ENCODE measurements around the gene MVB12B.

Gene MVB12B

GRCh38 chr9:126497660-126498275, 171.1 kb downstream of the MVB12B start:
- no peak for FAIRE-seq

DNA sequence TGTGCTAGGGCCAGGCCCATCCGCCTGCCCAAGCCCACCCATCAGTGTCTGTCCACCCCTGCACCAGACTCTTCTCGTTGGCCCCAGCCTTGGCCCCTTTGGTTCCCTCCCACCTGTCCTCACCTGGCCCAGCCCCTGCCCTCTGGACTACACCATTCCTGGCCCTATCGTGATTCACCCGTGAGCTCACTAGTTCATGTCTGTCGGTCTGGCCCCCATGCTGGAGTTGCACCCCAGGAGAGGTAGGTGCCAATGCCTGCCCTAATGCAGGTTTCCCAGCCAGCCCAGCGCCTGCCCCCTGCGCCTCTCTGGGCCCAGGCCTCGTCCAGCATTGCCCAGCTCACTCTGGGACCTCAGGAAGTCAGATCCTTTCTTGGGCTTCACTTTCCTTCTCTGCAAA, 171.7 kb downstream of the MVB12B start:
- FAIRE-seq = no peak

- FAIRE-seq = no peak
These were observed 172.6 kb downstream of the MVB12B start for GRCh38 chr9:126499005-126499910.

DNA sequence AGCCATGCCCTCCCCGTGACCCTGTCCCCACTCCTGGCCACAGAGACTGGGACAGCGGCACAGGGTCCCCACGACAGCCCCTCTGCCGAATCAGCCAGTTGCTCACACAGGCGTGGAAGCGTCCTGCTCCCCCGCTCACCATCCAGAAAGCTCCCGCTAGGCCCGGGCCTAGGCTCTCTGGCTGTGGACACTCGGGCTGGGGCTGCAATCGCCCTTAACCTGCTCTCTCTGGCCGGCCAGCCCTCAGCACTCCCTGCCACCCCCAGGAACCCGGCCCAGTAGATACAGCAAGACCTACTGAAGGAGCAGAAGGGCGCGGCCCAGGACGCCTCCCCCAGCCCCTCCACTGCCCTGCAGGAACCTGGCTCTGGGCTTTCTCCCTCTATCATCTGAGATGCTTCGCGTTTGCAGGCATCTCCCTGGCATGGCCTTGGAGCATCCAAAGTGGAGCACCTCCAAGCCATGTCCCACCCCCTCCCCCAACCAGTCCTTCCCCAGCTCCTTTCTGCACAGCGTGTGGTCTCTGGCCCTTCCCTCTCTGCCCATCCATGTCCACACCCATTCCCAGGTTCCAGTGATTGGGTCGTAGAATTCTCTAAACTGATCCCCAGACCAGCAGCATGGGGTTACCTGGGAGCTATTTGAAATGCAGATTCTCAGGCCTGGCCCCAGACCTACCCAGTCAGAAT, 173.4 kb downstream of the MVB12B start:
- FAIRE-seq = no peak

- no peak for FAIRE-seq
These were observed 174.2 kb downstream of the MVB12B start for GRCh38 chr9:126500600-126501382.

GRCh38 chr9:126501383-126502331, 175.0 kb downstream of the MVB12B start:
- FAIRE-seq = no peak

DNA sequence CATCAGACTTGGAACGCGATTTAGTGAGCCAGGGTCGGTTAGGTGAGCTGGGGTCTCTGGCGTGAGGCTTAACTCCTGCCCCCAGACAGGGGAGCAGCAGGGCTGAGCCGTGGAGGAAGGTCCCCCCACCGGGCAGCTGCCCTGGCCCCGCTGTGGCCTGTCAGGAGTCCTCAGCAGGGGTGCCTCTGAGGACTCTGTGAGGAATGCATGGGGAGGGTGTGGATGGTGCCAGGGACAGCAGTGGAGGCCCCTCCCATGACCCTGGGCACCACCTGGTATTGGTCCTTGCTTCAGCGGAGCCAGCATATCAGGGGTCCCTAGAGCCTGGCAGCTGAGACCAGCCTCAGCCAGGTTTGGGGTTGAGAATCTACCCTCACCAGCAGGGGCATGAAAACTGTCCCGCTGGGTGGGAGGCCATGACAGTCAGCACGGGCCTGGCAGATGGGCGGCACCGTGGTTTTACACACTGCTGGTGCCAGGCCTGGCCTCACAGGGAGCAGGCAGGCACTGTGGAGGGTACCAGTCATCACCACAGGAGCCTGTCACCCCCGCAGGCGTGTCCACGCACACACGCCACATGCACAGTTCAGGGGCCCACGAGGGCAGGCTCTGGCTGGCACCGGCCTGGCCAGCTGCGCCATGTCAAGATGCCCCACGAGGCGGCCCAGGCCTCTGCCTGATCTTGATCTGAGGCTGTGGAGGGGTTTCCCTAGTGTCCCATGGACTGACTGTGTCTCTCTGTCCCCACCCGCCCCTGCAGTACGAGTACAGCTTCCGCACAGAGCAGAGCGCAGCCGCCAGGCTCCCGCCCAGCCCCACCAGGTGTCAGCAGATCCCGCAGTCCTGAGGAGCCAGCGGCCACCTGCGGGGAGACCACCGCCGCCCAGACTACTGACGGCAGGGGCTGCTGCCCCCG, 176.0 kb downstream of the MVB12B start:
- FAIRE-seq = no peak

DNA sequence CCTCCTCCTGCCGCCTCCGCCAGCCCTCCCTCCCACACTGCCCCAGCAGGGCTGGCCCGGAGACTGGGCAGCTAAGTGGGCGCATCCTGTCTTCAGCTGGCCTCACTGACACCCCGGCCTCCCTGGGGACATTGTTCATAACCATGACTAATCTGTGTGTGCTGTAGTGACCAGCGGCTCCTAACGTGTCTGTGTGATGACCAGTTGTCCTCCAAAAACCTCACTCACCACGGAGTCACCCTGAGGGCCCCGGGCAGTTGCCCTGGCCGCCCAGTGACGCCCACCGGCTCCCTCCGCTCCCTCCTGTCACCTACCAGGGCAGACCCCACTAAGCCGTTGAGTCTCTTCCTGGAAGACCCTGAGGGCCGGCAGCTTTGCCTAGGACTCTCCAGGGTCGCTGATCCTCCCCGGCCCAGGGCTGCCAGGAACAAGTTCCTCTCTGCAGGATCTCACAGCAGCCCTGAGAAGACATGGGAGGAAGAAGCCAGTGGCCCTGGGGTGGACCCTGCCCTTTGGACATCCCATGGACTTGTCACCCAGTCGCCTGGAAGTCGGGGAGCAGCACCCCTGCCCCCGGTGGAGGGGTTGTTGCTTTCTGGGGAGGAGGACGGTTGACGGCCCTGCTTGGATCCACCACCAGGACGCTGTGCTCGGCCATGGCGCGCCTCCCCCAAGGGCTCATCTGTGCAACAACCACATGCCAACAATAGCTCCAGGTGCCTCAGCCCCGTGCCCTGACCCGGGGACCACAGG, 176.9 kb downstream of the MVB12B start:
- FAIRE-seq = no peak

DNA sequence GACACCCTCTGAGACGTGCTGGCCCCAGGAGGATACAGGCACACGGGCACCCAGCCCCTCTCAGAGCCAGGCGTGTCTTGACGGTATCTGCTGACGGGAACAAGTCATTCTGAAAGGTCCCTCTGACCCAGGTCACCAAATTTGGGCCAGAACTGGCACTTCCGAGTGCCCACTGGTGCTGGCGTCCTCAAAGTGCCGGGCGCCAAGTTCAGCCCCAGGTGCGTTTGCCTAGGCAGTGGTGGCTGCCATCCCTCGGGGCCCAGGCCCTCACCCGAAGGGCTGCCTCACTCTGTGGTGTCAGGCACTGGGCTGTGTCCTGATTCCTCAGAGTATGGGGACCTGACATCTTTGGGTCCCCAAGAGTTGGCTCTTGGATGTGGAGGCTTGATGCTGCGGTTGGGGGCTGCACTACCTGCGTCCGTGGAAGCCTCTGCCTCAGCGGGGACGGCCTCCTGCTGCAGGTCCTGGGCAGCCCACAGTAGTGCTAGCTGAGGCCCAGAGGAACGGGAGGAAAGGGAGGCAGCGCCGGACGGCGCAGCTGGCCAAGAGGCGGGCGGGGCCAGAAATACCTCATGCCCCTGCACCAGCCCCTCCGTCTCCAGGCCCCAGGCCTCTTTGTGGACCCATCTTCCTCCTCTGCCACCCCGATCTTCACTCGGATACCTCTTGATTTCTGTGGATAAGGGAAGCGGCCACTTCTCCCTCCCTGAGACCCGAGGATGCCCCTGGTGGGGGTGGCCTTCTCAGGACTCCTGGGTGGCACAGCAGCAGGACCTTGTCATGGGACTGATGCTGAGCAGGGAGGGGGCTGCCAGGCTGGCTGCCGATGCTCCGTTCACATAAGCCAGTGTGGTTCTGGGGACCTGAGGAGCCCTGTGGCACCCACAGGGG, 177.7 kb downstream of the MVB12B start:
- no peak for FAIRE-seq

DNA sequence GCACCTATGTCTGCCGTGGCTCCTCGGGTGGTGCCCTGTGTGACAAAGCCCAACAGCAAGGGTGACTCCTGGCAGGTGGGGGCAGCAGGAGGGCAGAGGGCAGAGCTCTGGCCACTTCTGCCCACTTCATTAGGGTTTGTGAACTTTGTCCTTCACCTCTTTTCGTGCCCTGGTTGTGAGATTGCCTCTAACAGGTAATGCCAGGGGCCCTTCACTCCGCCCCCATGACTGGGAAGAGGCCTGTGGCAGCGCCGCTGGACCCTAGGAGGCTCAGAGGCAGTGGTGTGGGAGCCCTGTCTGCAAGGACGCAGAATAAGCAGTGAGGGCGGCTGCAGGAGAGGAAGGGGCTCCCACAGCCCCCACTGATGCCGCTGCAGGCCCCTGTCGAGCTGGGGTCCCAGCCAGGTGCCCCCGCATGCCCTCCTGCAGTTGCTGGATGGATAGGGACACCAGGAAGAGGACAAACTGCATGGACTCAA, 178.4 kb downstream of the MVB12B start:
- FAIRE-seq = no peak

GRCh38 chr9:126505697-126506346, 179.2 kb downstream of the MVB12B start:
- no peak for FAIRE-seq

- FAIRE-seq = no peak
These were observed 180.0 kb downstream of the MVB12B start for GRCh38 chr9:126506361-126507317.

- no peak for FAIRE-seq
These were observed 180.9 kb downstream of the MVB12B start for GRCh38 chr9:126507318-126508109.

DNA sequence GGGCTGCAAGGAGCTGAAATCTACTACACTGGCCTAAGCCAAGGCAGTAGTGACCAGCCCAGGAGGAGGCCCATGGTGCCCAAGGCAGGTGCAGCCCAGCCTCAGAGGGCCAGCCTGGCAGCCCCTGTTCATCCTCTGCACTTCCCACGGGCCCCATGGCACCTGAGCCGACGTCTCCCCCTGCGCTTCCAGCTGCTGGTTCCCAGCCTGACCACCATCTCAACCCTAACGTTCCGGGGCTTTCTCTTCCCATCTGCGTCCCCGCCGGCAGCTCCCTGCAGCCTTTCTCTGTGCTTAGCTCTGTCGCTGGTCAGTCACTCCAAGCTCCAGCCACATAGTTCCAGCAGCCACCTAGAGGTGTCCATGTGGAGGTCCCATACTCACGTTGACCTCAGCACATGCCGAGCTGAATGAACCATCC, 181.6 kb downstream of the MVB12B start:
- FAIRE-seq = no peak

- FAIRE-seq = no peak
These were observed 182.3 kb downstream of the MVB12B start for GRCh38 chr9:126508928-126509327.

DNA sequence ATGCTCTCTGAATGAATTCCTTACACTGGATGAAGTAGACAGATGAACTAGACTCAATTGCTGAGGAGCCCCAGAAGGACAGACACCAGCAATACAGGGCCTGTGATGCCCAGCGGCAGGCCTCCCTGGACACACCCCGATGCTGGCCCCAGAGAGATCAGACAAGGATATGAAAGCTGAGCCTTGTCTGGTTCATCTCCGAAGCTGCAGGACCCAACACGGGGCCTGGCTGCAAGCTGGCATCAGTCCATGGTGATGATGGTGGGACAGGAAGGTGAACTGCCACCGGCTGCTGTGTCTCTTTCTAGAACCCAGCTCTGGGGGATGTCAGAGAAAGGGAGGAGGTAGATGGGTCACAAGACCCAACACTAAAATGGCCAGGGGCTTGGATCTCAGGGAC, 183.1 kb downstream of the MVB12B start:
- FAIRE-seq = no peak

All from colon (tissue), 2 donors.